ENCODE measurements around the gene CACNA1H.

The CACNA1H gene

DNA sequence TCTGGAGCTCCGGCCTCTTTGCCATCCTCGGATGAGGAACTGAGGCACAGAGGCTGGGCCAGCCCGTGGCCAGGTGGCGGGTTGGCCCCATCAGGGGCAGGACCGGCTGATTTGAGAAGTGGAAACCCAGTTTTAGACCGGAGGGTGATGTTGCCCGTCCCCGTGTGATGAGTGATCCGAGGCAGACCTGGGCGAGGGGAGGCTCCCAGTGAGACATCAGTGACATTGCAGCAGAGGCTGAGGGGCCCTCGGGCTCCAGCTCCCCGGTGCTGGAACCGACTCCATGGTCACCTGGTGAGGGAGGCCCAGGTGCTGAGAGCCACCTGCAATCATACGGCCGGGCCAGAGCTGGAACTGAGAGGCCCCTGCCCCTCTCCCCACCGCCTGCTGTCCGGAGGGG lies 26.9 kb upstream of the CACNA1H start:
- TF ChIP-seq, protein P1, sequence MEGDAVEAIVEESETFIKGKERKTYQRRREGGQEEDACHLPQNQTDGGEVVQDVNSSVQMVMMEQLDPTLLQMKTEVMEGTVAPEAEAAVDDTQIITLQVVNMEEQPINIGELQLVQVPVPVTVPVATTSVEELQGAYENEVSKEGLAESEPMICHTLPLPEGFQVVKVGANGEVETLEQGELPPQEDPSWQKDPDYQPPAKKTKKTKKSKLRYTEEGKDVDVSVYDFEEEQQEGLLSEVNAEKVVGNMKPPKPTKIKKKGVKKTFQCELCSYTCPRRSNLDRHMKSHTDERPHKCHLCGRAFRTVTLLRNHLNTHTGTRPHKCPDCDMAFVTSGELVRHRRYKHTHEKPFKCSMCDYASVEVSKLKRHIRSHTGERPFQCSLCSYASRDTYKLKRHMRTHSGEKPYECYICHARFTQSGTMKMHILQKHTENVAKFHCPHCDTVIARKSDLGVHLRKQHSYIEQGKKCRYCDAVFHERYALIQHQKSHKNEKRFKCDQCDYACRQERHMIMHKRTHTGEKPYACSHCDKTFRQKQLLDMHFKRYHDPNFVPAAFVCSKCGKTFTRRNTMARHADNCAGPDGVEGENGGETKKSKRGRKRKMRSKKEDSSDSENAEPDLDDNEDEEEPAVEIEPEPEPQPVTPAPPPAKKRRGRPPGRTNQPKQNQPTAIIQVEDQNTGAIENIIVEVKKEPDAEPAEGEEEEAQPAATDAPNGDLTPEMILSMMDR (IDR thresholded peaks at IDR 0.05; ENCODE audit: low read depth, low read length, poor library complexity, severe bottlenecking) = no peak
- TF ChIP-seq EZH2phosphoT487 (IDR thresholded peaks at IDR 0.05; ENCODE audit: borderline replicate concordance, low read length) = no peak
- Histone ChIP-seq H3K9me3 (ENCODE audit: control insufficient read depth, insufficient read depth, low read length) (no peaks in the 10 kb centered on the region), H3K79me2 (ENCODE audit: control insufficient read depth, low read length) (no peaks in the 10 kb centered on the region), H3F3A (ENCODE audit: control insufficient read depth, insufficient read depth) (no peaks in the 10 kb centered on the region), H3K36me3 (ENCODE audit: control insufficient read depth, low read length) (no peaks in the 10 kb centered on the region), H4K20me1 (ENCODE audit: control insufficient read depth, insufficient read depth, low read depth, low read length) (no peaks in the 10 kb centered on the region; the same call in 1 of the 2 replicates), H3K27ac (ENCODE audit: low read depth, low read length) (no peak overlapping the region), H3K4me2 (ENCODE audit: low read length) (no peak overlapping the region), H3K27me3 (ENCODE audit: control insufficient read depth, low read length) (no peaks in the 10 kb centered on the region), H3K4me1 (ENCODE audit: control insufficient read depth, low read length) (no peaks in the 10 kb centered on the region), H3K9me2 (replicated peaks; ENCODE audit: control insufficient read depth, low read length) (no peaks in the 10 kb centered on the region), H3K4me3 (ENCODE audit: low read length) (no peak overlapping the region)

DNA sequence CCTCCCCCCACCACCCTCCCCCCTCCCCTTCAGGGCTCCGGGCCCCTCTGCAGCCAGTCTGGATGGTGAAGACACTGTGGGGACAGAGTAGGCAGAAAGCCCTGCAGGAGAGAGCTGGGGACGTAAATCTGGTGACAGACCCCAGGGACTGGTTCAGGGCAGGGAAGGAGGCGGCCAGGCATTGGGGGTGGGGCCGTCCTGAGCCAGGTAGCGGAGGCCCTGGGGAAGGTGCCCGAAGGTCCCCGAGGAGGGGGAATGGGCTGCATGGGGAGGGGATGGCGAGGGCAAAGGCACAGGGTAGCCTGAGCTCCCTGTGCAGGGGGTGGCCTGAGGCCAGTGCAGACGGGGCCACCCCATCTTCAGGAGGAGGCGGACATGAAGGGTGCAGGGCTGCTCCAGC lies 26.3 kb upstream of the CACNA1H start:
- Histone ChIP-seq H3K27me3 (ENCODE audit: control insufficient read depth, low read length) (no peaks in the 10 kb centered on the region), H3F3A (ENCODE audit: control insufficient read depth, insufficient read depth) (no peaks in the 10 kb centered on the region), H3K27ac (ENCODE audit: low read depth, low read length) (no peak overlapping the region), H3K79me2 (ENCODE audit: control insufficient read depth, low read length) (no peaks in the 10 kb centered on the region), H3K4me3 (ENCODE audit: low read length) (no peak overlapping the region), H3K36me3 (ENCODE audit: control insufficient read depth, low read length) (no peaks in the 10 kb centered on the region), H3K9me3 (ENCODE audit: control insufficient read depth, insufficient read depth, low read length) (no peaks in the 10 kb centered on the region), H3K9me2 (replicated peaks; ENCODE audit: control insufficient read depth, low read length) (no peaks in the 10 kb centered on the region), H4K20me1 (ENCODE audit: control insufficient read depth, insufficient read depth, low read depth, low read length) (no peaks in the 10 kb centered on the region; the same call in 1 of the 2 replicates), H3K4me1 (ENCODE audit: control insufficient read depth, low read length) (no peaks in the 10 kb centered on the region), H3K4me2 (ENCODE audit: low read length) (no peak overlapping the region)
- TF ChIP-seq, protein P1 (IDR thresholded peaks at IDR 0.05; ENCODE audit: low read depth, low read length, poor library complexity, severe bottlenecking) = no peak
- no peak for TF ChIP-seq EZH2phosphoT487 (IDR thresholded peaks at IDR 0.05; ENCODE audit: borderline replicate concordance, low read length)

DNA sequence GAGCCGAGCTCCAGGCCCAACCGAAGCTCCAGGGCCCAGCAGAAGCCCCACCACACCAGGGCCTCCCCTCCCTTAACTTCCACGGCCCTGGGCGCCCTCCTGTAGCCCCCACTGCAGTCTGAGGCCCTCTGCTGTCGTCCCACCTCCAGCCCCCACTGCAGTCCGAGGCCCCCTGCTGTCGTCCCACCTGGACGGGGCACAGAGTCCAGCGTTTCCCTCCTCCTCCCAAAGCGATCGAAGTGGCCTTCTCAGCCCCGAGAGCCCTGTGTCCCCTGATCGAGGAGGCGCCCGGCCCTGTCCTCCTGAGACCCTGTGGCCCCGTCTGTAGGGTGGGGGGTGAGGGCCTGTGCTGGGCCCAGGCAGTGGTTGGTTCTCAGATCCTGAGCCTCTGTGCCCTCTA lies 25.8 kb upstream of the CACNA1H start:
- H3K4me3 ChIP-seq (ENCODE audit: low read length) = no peak overlapping the region
- no peak overlapping the region for H3K4me2 ChIP-seq (ENCODE audit: low read length)
- H3K27me3 ChIP-seq (ENCODE audit: control insufficient read depth, low read length) = no peaks in the 10 kb centered on the region

More for the DNA sequence above, 25.8 kb upstream of the CACNA1H start:
- Histone ChIP-seq H3K79me2 (ENCODE audit: control insufficient read depth, low read length) (no peaks in the 10 kb centered on the region), H3F3A (ENCODE audit: control insufficient read depth, insufficient read depth) (no peaks in the 10 kb centered on the region), H3K9me3 (ENCODE audit: control insufficient read depth, insufficient read depth, low read length) (no peaks in the 10 kb centered on the region), H3K9me2 (replicated peaks; ENCODE audit: control insufficient read depth, low read length) (no peaks in the 10 kb centered on the region), H4K20me1 (ENCODE audit: control insufficient read depth, insufficient read depth, low read depth, low read length) (no peaks in the 10 kb centered on the region; the same call in 1 of the 2 replicates), H3K4me1 (ENCODE audit: control insufficient read depth, low read length) (no peaks in the 10 kb centered on the region), H3K27ac (ENCODE audit: low read depth, low read length) (no peak overlapping the region), H3K36me3 (ENCODE audit: control insufficient read depth, low read length) (no peaks in the 10 kb centered on the region)
- TF ChIP-seq EZH2phosphoT487 (IDR thresholded peaks at IDR 0.05; ENCODE audit: borderline replicate concordance, low read length) = no peak
- TF ChIP-seq, protein P1 (IDR thresholded peaks at IDR 0.05; ENCODE audit: low read depth, low read length, poor library complexity, severe bottlenecking) = no peak

All from DOHH2 (cell line).